NCI-H2196 treated with DMSO at 0.1 percent for 48 hours (cell line): ENCODE data around the gene CXorf58.
"Not testable (repeated sequence)": the region's sequence is repeated elsewhere in the genome, so short reads cannot be mapped to it uniquely, and the experiment has no call there.

Experiments
- DNase-seq: peaks from one replicate; lab custom pipeline; 2025; ENCODE audit not compliant: unreplicated experiment; lab: John Stamatoyannopoulos, UW

Gene CXorf58

GRCh38 chrX:23907498-23908218 lies at the start of gene CXorf58, which contains the start of gene APOO:
Gene CXorf58, plus strand, starts transcription at chrX:23908006. Its CDS starts 2,297 bp downstream, at chrX:23910303.
Gene APOO, minus strand, starts transcription at chrX:23907938. Its CDS starts 236 bp downstream, at chrX:23907702.
- DNase-seq: peak; percentile 81

DNA sequence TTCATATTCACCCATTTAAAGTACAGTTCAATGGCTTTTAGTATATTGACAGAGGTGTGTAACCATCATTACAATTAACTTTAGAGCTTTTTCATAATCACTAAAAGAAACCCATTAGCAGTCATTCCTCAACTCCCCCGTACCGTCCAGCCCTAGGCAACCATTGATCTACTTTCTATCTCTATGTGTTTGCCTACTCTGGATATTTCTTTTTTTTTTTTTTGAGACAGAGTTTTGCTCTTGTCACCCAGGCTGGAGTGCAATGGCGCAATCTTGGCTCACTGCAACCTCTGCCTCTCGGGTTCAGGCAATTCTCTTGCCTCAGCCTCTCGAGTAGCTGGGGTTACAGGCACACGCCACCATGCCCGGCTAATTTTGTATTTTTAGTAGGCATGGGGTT lies 48.6 kb upstream of the CXorf58 start:
- not testable (repeated sequence) for DNase-seq

DNA sequence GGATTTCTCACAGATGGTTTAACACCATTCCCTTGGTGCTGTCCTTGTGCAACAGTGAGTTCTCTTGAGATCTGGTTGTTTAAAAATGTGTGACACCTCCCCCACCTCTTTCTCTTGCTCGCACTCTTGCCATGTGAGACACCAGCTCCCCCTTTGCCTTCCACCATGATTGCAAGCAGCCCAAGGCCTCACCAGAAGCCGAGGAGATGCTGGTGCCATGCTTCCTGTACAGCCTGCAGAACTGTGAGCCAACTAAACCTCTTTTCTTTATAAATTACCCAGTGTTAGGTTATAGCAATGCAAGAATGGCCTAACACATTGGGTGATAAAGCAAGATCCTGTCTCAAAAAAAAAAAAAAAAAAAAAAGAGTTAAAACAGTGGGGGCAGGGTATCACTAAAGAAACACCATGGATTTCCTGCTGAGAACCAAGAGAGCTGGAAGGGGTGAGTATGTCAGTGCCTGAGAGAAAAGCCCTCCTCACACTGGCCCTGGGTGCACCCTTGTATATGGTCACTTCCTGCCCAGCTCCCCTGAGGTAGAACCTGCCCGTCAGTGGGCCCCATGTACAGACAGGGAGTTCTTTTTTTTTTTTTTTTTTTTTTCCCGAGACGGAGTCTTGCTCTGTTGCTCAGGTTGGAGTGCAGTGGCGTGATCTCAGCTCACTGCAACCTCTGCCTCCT lies 46.5 kb upstream of the CXorf58 start:
- DNase-seq: no peak

DNA sequence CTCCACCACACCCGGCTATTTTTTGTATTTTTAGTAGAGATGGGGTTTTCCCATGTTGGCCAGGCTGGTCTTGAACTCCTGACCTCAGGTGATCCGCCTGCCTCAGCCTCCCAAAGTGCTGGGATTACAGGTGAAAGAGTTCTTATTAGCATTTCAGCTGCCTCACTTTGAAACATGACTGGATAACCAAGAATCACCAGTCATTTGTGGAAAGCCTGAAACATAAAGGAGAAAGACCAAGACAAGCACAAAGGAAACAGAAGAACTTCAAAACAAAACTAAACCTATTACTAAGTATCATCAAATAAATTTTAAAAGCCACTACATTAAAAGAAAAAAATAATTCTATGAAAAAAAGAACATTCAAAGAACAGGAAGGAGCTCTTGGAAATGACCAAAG lies 45.9 kb upstream of the CXorf58 start:
- DNase-seq: not testable (repeated sequence)

GRCh38 chrX:23864742-23865326 lies 43.0 kb upstream of the CXorf58 start:
- DNase-seq: no peak

- DNase-seq: no peak
These were observed 37.8 kb upstream of the CXorf58 start for GRCh38 chrX:23870041-23870440.

DNA sequence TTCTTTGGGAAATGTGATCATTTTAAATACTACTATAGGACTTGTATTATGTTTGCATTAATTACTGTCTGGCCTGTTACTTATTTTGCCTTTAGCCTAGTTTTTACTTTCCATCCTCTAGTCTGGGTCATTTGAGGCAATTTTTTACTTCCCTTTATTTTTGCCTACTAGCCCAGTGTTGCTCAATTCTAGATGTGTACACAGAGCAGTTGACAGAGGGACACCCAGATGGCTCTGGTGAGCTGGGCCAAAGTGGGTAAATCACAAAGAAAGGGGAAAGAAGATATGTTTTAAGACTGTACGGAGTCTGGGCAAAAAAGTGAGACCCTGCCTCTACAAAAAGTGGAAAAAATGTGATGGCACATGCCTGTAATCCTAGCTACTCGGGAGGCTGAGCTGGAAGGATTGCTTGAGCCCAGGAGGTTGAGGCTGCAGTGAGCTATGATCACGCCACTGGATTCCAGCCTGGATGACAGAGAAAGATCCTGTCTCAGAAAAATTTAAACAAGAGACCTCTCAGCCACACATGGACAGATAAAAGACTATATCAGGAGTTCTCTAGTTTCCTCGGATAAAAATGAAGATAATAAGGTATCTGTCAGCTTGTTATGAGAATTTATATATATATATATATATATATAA lies 35.8 kb upstream of the CXorf58 start:
- no peak for DNase-seq

- no peak for DNase-seq
These were observed 28.3 kb upstream of the CXorf58 start for GRCh38 chrX:23879380-23880090.

GRCh38 chrX:23883737-23884354 lies 24.0 kb upstream of the CXorf58 start:
- no peak for DNase-seq

DNA sequence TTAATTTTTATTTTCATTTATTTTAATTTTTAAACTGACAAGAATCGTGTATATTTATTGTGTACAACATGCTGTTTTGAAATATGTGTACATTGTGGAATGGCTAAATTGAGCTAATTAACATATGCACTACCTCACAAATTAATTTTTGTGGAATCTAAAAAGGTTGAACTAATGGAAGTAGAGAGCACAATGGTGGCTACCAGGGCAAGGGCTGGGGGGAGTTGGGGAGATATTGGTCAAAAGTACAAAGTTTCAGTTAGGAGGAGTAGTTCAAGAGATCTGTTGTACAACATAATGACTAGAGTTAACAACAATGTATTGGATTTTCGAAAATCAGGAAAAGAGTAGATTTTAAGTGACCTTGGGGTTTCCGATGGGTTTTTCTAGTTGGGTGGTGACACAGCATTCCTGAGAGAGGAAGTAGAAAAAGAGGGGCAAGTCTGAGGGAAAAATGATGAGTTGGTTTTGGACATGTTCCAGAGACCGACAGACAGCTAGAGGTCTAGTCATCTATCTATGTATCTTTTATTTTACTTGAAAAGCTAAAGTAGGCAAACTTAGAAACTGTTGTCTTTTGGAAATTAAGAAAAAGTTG lies 23.3 kb upstream of the CXorf58 start:
- DNase-seq: no peak

- no peak for DNase-seq
These were observed 22.0 kb upstream of the CXorf58 start for GRCh38 chrX:23885803-23886202.

DNA sequence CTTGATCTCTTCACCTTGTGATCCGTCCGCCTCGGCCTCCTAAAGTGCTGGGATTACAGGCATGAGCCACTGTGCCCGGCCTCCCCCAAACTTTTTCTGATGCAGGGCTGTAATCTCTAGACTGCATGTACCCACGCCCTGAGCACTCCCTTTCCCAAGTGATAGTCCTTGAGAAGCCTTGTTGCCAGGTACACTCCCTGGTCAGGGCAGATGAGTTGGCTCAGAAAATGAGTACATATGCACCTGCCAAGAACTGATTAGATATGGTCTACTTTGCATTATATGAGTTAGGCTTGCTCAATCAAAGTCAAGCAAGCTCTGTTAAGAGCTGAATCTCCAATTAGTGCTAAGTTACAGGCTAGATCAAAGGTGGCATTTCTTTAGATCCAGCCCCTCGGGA lies 20.4 kb upstream of the CXorf58 start:
- no peak for DNase-seq

GRCh38 chrX:23887918-23888317 lies 19.9 kb upstream of the CXorf58 start:
- DNase-seq: no peak

DNA sequence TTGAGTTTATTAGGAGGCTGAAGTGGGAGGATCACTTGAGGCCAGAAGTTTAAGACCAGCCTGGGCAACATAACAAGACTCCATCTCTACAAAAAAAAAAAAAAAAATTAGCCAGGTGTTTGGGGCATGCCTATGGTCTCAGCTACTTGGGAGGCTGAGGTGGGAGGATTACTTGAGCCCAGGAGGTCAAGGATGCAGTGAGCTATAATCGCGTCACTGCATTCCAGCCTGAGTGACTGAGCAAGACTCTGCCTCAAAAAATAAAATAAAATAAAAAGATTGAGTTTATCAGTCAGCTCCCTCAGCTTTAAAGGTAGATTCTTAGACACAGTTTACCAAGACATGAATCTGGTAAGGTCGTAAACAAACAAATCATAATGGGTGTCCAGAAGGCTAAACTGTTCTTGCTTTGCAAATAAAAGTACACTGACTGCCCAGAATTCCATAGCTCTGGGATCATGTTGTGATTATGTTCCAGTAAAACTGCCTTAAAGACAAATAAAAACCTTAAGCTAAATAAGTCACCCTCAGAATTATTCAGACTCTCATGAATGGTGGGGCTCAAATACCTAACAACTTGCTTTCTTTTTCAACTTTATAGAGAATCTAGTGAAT lies 18.8 kb upstream of the CXorf58 start:
- DNase-seq: no peak

GRCh38 chrX:23890933-23891332 lies 16.9 kb upstream of the CXorf58 start:
- DNase-seq: no peak

DNA sequence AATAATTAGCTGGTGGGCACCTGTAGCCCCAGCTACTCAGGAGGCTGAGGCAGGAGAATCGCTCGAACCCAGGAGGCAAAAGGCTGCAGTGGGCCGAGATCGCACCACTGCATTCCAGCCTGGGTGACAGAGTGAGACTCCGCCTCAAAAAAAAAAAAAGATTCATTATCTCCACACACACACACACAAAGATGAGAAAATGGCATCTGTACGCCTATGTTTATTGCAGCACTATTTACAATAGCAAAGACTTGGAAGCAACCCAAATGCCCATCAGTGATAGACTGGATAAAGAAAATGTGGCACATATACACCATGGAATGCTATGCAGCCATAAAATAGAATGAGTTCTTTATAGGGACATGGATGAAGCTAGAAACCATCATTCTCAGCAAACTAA lies 12.8 kb upstream of the CXorf58 start:
- DNase-seq: not testable (repeated sequence)

DNA sequence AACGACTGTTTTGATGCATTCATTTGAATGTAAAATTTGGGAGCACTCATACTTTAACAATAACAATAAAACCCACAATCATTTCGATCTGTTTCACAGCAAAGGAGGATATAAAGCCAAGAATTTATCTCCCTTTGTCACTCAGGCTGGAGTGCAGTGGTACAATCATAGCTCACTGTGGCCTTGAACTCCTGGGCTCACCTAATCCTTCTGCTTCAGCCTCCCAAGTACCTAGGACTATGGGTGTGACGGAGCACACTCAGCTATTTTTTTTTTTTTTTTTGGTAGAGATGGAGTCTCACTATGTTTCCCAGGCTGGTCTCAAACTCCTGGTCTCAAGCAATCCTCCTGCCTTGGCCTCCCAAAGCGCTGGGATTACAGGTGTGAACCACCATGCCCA lies 11.3 kb upstream of the CXorf58 start:
- DNase-seq: not testable (repeated sequence)

- no peak for DNase-seq
These were observed 10.8 kb upstream of the CXorf58 start for GRCh38 chrX:23896981-23897380.

GRCh38 chrX:23898412-23898959 lies 9.3 kb upstream of the CXorf58 start:
- no peak for DNase-seq
